Measurements from ENCODE around the gene KCNC3.

The KCNC3 gene

DNA sequence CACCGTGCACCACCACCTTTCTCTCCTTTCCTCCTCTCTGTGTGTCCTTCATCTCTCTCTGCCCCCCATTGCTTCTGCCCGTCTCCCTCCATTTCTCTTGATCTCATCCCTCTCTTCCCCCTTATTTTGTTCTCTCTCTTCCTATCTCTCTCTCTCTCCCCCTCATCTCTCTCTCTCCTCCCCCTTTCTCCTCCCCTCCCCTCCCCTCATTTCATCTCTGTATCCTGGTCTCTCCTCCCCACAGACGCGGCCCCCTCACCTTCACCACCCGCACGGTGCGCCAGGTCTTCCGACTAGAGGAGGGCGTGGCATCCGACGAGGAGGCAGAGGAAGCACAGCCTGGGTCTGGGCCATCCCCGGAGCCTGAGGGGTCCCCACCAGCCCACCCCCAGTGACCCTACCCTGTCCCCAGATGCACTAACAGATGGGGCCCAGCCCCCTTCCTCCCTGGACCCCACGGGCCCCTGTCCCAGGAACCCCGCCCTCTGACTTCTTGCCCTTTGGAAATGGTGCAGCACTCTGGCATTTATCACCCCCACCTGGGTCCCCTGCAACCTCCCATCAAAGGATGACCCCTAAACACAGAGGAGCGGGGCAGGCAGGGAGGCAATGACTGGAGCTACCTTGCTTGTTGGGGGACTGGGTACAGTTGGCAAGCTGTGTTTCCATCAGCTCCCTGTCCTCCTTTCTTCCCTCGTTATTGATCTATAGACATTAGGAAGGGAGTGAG, 19.6 kb downstream of the KCNC3 start:
- no peak for DNase-seq

DNA sequence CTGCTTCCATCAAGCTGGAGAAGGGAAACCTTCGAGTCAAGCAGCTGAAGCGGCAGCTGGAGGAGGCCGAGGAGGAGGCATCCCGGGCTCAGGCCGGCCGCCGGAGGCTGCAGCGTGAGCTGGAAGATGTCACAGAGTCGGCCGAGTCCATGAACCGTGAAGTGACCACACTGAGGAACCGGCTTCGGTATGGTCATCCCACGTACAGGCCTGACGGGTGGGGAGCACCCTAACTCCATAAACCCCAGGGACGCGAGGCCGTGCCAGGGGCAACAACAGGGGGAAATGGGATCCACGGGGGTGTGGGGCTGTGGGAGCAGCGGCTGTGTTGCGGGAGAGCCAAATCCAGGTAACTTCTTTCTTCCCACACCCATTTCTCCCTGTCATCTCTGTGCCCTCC, 20.2 kb downstream of the KCNC3 start:
- no peak for DNase-seq

DNA sequence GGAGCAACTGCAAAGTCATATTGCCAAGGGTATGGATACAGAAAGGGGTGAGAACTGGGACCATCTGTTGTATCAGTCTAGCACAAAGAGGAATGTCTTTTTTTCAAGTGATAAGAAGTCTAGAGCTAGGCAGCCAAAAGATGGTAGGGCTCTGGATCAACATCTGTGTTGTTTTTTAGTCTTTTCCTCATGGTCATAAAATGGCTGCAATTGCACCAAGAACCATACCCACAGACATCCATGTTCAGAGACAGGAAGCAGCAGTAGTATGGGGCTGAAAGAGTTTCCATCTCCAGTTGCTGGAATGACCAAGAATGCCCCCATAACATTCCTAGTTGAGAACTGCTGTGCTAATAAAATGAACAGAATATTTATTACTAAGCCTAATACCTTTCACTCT, 25.6 kb downstream of the KCNC3 start:
- no peak for DNase-seq

- no peak for DNase-seq
These were observed 27.6 kb downstream of the KCNC3 start for GRCh38 chr19:50301607-50301971.

- peak; percentile 33 for DNase-seq
These were observed 28.2 kb downstream of the KCNC3 start for GRCh38 chr19:50300814-50301606.

DNA sequence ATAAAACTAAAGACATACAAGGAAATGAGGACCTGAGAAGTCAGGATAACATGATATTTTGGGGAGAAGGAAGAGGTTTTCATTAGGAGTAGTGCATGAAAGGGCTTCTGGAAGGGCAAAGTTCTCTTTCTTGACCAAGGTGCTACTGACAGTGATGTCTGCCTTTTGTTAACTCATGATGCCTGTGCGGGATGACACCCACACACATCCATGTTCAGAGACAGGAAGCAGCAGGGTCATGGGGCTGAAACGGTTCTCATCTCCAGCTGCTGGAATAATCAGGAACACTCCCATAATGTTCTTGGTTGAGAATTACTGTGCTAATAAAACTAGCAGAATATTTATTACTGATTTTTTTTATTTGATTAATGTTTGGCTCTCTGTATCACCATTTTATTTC, 29.1 kb downstream of the KCNC3 start:
- no peak for DNase-seq

DNA sequence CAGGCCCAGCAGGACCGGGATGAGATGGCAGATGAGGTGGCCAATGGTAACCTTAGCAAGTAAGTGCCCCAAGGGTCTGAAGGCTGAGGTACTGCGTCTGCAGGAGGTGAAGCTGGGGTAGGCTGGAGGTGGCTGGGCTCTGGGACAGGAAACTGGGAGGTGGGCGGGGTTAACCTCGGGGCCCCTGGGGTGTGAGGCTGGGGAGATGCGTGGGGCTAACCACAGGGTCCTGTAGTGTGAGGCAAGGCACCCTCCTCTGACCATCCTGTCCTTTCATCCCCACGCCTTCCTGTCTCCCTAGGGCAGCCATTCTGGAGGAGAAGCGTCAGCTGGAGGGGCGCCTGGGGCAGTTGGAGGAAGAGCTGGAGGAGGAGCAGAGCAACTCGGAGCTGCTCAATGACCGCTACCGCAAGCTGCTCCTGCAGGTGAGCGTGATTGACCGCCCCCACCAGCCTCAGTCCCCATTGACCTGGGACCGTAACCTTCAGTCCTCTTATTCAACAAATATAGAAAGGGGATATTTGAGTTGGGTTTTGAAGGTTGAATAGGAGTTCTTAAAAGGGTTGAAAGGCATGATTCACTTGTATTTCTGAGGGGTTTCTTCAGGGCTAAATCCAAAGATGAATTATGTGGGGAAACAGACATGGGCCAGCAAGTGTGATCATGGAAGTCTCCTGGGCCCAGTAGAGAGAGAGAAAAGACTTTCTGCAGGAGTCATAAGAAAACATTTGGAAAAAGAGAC, 35.7 kb downstream of the KCNC3 start:
- no peak for DNase-seq

- DNase-seq, result no peak
These were observed 36.9 kb downstream of the KCNC3 start for GRCh38 chr19:50292216-50292827.

GRCh38 chr19:50290775-50291174, 38.4 kb downstream of the KCNC3 start:
- no peak for DNase-seq

- DNase-seq, result no peak
These were observed 39.2 kb downstream of the KCNC3 start for GRCh38 chr19:50290011-50290410.

DNA sequence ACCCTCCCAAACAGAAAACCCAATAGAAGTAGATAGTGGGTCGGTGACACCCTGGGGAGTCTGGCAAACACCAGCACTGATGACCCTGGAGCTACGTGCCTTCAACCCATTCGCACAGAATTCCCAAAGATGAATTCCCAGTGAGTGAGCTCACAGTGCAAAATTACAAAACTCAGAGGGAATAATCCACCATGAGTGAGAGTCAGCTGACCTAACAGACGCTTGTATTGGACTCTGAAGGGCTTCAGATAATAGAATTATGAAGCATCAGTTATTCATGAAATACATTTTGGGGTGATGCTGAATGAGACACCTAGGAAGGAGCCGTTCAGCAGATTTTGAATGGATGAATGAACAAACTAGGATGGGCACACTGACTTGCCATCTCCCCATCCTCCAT, 40.2 kb downstream of the KCNC3 start:
- no peak for DNase-seq

DNA sequence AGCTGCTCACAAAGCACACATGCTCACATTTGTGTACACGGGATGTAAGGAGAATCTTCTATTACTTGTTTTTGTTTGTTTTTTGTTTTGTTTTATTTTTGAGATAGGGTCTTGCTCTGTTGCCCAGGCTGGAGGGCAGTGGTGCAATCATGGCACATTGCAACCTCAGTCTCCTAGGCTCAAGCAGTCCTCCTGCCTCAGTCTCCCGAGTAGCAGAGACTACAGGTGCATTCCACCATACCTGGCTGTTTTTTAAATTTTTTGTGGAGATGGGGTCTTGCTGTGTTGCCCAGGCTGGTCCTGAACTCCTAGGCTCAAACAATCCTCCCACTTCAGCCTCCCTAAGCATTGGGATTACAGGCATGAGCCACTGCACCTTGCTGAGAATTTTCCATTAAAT, 41.8 kb downstream of the KCNC3 start:
- no peak for DNase-seq

DNA sequence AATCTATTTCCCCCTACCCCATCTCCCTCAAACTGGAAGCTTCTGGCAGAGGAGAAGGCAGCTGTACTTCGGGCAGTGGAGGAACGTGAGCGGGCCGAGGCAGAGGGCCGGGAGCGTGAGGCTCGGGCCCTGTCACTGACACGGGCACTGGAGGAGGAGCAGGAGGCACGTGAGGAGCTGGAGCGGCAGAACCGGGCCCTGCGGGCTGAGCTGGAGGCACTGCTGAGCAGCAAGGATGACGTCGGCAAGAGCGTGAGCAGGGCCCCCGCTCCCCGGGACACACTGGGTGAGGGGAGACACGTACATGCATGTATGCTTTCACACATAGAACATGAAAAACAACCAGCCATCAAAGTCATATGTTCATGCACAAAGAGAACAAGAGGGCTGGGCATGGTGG, 42.7 kb downstream of the KCNC3 start:
- no peak for DNase-seq

GRCh38 chr19:50285833-50286232, 43.3 kb downstream of the KCNC3 start:
- no peak for DNase-seq

DNA sequence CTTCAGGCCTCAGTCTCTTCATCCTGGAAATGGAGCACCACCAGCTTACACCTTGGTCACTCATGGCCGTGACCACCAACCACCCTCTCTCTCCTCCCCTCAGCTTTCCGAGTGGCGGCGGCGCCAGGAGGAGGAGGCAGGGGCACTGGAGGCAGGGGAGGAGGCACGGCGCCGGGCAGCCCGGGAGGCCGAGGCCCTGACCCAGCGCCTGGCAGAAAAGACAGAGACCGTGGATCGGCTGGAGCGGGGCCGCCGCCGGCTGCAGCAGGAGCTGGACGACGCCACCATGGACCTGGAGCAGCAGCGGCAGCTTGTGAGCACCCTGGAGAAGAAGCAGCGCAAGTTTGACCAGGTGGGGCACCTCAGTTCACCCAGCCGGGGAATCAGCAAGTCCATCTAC, 47.7 kb downstream of the KCNC3 start:
- DNase-seq, result no peak

DNA sequence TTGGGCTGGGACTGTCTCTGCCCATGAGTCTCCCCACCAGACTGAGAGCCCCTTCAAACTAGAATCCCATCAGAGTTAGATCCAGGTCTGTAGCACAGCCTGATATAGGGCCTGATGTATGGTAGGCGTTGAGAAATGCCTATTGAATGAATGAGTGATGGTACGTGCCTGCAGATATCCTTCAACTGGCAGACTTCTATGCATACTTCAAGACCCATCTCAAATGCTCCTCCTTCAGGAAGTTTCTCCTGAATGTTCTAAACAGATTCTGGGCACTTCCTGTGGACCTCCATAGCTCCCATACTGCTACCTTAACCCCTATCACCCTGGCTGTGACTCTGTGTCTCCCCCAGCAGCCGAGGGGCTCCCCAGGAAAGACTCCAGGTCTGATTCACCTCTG, 48.2 kb downstream of the KCNC3 start:
- DNase-seq, result no peak

GRCh38 chr19:50280074-50280473, 49.1 kb downstream of the KCNC3 start:
- DNase-seq, result no peak

DNA sequence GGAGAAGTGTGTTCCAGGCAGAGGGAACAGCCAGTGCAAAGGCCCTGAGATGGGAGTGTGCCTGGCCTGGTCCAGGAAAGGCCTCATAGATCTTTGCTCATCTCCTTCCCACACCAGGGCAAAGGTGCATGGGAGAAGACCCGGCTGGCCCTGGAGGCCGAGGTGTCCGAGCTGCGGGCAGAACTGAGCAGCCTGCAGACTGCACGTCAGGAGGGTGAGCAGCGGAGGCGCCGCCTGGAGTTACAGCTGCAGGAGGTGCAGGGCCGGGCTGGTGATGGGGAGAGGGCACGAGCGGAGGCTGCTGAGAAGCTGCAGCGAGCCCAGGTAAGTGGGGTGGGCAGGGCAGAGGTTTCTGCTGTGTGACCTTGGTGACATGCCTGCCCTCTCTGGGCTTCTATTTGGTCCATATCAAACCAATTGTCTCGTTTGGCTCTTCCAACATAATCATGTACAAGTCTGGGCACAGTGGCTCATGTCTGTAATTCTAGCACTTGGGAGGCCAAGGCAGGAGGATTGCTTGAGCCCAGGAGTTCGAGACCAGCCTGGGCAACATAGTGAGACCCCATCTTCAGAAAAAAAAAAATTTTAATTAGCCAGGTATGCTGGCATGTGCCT, 51.1 kb downstream of the KCNC3 start:
- DNase-seq, result no peak

- no peak for DNase-seq
These were observed 52.7 kb downstream of the KCNC3 start for GRCh38 chr19:50276370-50277063.

- DNase-seq, result no peak
These were observed 53.4 kb downstream of the KCNC3 start for GRCh38 chr19:50275577-50276368.

DNA sequence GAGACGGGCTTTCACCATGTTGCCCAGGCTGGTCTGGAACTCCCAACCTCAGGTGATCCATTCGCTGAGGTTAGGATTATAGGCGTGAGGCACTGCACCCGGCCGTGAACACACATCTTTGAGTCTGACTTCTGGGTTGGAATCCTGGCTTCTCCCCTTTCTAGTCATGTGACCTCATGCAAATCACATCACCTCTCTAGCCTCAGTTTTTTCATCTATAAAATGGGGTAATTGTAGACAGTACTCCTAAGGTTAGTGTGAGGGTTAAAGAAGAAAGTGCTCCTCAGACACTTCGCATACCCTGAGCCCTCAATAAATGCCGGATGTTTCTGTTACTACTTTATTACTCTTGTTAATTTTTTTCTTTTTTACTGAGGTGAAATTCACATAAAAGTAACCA, 55.4 kb downstream of the KCNC3 start:
- no peak for DNase-seq
